Cardiac muscle cell (in vitro differentiated cells and primary cell): ENCODE data around the gene MOB1A. TPM values are rescaled to one million over a fixed set of nuclear protein-coding genes. Genes with fewer than 3 reads are reported as not detected.

Experiments used
- DNase-seq, 2 donors: peaks; one replicate each; pipeline versions ENCODE4 v3.0.0 to v3.0.0-alpha.2; 2010 to 2017; ENCODE audit warnings: low read depth in 1 of 2, low spot score in 1 of 2
- H3K27ac ChIP-seq: fragments of 200-600 bp; sonication (generic); 2 replicates; pipeline ENCODE4 v1.5.1; 2016
- H3K27me3 ChIP-seq: fragments of 200-600 bp; sonication (generic); 2 replicates; pipeline ENCODE4 v1.6.0; 2016; ENCODE audit warnings: control low read depth
- H3K36me3 ChIP-seq: fragments of 200-600 bp; sonication (generic); 2 replicates; pipeline ENCODE4 v1.5.1; 2016; ENCODE audit warnings: control low read depth
- H3K4me1 ChIP-seq: fragments of 200-600 bp; sonication (generic); 2 replicates; pipeline ENCODE4 v1.8.1; 2017; ENCODE audit warnings: low read depth, mild to moderate bottlenecking, mixed run types
- H3K4me3 ChIP-seq: fragments of 200-600 bp; sonication (generic); 2 replicates; pipeline ENCODE4 v1.5.1; 2016; ENCODE audit warnings: mild to moderate bottlenecking
- H3K9me3 ChIP-seq: fragments of 200-600 bp; sonication (generic); 2 replicates; pipeline ENCODE4 v1.5.1; 2017; ENCODE audit warnings: low read depth, mild to moderate bottlenecking, control low read depth
- CTCF ChIP-seq: IDR thresholded peaks from 2 replicates; pipeline ENCODE4 v1.5.1; 2012; ENCODE audit warnings: low read depth, mild to moderate bottlenecking, low read length
- polyA plus RNA-seq: library from polyadenylated mRNA; unstranded; fragments of >200 nt; fragmentation: Nextera tagmentation; extraction: Ambion mirVana; gene quantifications from 2 replicates; pipeline ENCODE4 v1.2.1, GENCODE V29; 2016
- total RNA-seq: library from RNA; depleted of rRNA; stranded (reverse); fragments of >200 nt; gene quantifications from 2 replicates; pipeline ENCODE4 v1.2.3, GENCODE V29; 2016

MOB1A gene
- total and polyA plus RNA-seq, 2 experiments from 2014 or later: 32.8 to 43.3 TPM

GRCh38 chr2:74177696-74178095 is 983 bp downstream of the MOB1A start:
- Histone ChIP-seq H3K4me3 (peak overlapping the region; percentile 92), H3K27me3 (no peaks in the 10 kb centered on the region), H3K4me1 (peaks cover 8% of the 10 kb centered on the region), H3K27ac (peak overlapping the region; percentile 97), H3K36me3 (no peaks in the 10 kb centered on the region), H3K9me3 (no peaks in the 10 kb centered on the region)
- DNase-seq: no peak
- no peak for TF ChIP-seq CTCF

- Histone ChIP-seq H3K9me3 (no peaks in the 10 kb centered on the region), H3K4me3 (no peak overlapping the region)
These were observed 3.8 kb downstream of the MOB1A start for GRCh38 chr2:74174909-74175308.

GRCh38 chr2:74168739-74169138 is 9.9 kb downstream of the MOB1A start:
- H3K4me3 ChIP-seq: no peak overlapping the region
- no peaks in the 10 kb centered on the region for H3K9me3 ChIP-seq
- TF ChIP-seq CTCF: no peak
- no peak overlapping the region for H3K27ac ChIP-seq
- H3K36me3 ChIP-seq: peaks cover 78% of the 10 kb centered on the region
- H3K27me3 ChIP-seq: no peaks in the 10 kb centered on the region
- no peaks in the 10 kb centered on the region for H3K4me1 ChIP-seq
- DNase-seq: no peak

More at GRCh38 chr2:74174909-74175308, 3.8 kb downstream of the MOB1A start:
- Histone ChIP-seq H3K36me3 (peaks cover 25% of the 10 kb centered on the region), H3K27ac (no peak overlapping the region), H3K27me3 (no peaks in the 10 kb centered on the region), H3K4me1 (peaks cover 8% of the 10 kb centered on the region)
- no peak for DNase-seq
- TF ChIP-seq CTCF: no peak

- no peaks in the 10 kb centered on the region for H3K9me3 ChIP-seq
- DNase-seq: no peak
- peaks cover 77% of the 10 kb centered on the region for H3K36me3 ChIP-seq
- TF ChIP-seq CTCF: no peak
- H3K27me3 ChIP-seq: no peaks in the 10 kb centered on the region
- no peak overlapping the region for H3K4me3 ChIP-seq
- H3K27ac ChIP-seq: no peak overlapping the region
- H3K4me1 ChIP-seq: no peaks in the 10 kb centered on the region
These were observed 13.9 kb downstream of the MOB1A start for GRCh38 chr2:74164761-74165160.

GRCh38 chr2:74162951-74163350 is 15.7 kb downstream of the MOB1A start:
- no peak overlapping the region for H3K4me3 ChIP-seq
- TF ChIP-seq CTCF: no peak
- no peaks in the 10 kb centered on the region for H3K4me1 ChIP-seq
- no peaks in the 10 kb centered on the region for H3K27me3 ChIP-seq
- no peaks in the 10 kb centered on the region for H3K9me3 ChIP-seq
- DNase-seq: no peak
- peaks cover 72% of the 10 kb centered on the region for H3K36me3 ChIP-seq
- H3K27ac ChIP-seq: no peak overlapping the region

- Histone ChIP-seq H3K27me3 (no peaks in the 10 kb centered on the region), H3K9me3 (no peaks in the 10 kb centered on the region), H3K4me3 (no peak overlapping the region), H3K27ac (no peak overlapping the region), H3K36me3 (peaks cover 56% of the 10 kb centered on the region), H3K4me1 (no peaks in the 10 kb centered on the region)
- TF ChIP-seq CTCF: no peak
- no peak for DNase-seq
These were observed 22.8 kb downstream of the MOB1A start for GRCh38 chr2:74155830-74156229.
